Measurements from ENCODE around the gene CACNA1G. TPM values are rescaled to one million over a fixed set of nuclear protein-coding genes. Genes with fewer than 3 reads are reported as not detected.

CACNA1G gene
- total and polyA plus RNA-seq, 2 donors (not counting 1 experiment from before 2014, with no cell fraction given) = 0.08 to 0.99 TPM

DNA sequence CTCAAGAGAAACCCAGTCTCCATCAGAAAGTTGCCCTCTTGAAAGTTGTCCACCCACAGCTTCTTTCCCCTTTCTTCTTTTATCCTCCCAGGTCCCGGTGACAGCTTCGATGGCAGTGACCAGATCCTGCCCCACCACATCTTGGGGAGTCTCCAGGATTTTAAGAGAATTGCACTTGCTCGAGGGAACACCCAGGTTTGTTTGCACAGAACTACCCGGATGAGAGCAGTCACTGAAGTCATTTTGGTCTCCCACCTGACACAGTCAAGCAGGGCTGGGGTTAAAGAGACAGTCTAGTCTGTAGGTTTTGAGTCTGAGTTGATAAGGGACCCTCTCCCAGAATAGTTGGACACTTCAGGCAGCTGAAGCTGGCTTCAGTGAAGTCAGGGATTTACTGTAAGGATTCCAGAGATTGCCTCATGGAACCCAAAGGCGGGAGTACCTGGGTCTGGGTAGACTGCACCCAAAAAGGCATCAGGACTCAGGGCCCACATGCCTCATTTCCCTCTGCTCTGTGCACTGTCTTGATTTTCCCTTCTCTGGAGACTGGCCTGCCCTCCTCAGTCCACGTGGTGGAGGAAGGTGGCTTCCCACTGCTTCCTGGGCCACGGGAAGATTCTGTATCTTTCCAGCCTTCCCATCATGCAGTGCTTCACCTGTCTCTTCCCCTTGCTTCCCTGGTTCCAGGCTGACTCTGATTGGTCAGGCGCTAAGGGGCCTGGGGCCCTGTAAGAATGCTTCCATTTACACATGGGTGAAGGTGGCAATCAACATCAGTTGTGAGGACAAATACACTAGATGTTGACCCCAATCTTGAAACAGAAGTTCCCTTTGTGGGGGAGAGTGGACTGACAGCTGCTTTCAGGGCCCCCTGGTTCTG, 42.8 kb upstream of the CACNA1G start:
- no peak overlapping the region for H3K9ac ChIP-seq (ENCODE audit: insufficient read depth, low read length)
- H3K4me2 ChIP-seq (ENCODE audit: extremely low read depth, insufficient read depth, low read length) = no peak overlapping the region
- H3K36me3 ChIP-seq (ENCODE audit: control insufficient read depth, insufficient read depth, low read length) = no peaks in the 10 kb centered on the region
- H3K79me2 ChIP-seq (ENCODE audit: control insufficient read depth, insufficient read depth, low read length) = no peaks in the 10 kb centered on the region
- no peak overlapping the region for H3K4me3 ChIP-seq (replicated peaks in 1 of 4; ENCODE audit: control extremely low read depth in 1 of 4, insufficient read depth in 1 of 4, low read depth in 3 of 4, low read length in 4 of 4)
- no peaks in the 10 kb centered on the region for H3K9me3 ChIP-seq (ENCODE audit: control insufficient read depth, insufficient read depth, low read depth, low read length)
- H4K20me1 ChIP-seq (ENCODE audit: control insufficient read depth, extremely low read depth, insufficient read depth, low read length) = no peaks in the 10 kb centered on the region
- no peak for DNase-seq (ENCODE audit: low read depth in 2 of 2)
- H3K27me3 ChIP-seq (ENCODE audit: control insufficient read depth, insufficient read depth, low read length) = peaks cover 3% of the 10 kb centered on the region
- no peak for TF ChIP-seq EZH2 (IDR thresholded peaks at IDR 0.05; ENCODE audit: low read length, missing control alignments)
- TF ChIP-seq, protein P1, sequence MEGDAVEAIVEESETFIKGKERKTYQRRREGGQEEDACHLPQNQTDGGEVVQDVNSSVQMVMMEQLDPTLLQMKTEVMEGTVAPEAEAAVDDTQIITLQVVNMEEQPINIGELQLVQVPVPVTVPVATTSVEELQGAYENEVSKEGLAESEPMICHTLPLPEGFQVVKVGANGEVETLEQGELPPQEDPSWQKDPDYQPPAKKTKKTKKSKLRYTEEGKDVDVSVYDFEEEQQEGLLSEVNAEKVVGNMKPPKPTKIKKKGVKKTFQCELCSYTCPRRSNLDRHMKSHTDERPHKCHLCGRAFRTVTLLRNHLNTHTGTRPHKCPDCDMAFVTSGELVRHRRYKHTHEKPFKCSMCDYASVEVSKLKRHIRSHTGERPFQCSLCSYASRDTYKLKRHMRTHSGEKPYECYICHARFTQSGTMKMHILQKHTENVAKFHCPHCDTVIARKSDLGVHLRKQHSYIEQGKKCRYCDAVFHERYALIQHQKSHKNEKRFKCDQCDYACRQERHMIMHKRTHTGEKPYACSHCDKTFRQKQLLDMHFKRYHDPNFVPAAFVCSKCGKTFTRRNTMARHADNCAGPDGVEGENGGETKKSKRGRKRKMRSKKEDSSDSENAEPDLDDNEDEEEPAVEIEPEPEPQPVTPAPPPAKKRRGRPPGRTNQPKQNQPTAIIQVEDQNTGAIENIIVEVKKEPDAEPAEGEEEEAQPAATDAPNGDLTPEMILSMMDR (conservative IDR thresholded peaks at IDR 0.05 in 1 of 2, IDR thresholded peaks at IDR 0.05 in 1 of 2; ENCODE audit: low read depth in 1 of 2, low read length in 2 of 2) = no peak
- no peak overlapping the region for H3K27ac ChIP-seq (ENCODE audit: insufficient read depth, low read length)
- no peaks in the 10 kb centered on the region for H3K4me1 ChIP-seq (ENCODE audit: control insufficient read depth, extremely low read depth, insufficient read depth, low read length)
- no peak overlapping the region for H2AFZ ChIP-seq (ENCODE audit: low read length)

DNA sequence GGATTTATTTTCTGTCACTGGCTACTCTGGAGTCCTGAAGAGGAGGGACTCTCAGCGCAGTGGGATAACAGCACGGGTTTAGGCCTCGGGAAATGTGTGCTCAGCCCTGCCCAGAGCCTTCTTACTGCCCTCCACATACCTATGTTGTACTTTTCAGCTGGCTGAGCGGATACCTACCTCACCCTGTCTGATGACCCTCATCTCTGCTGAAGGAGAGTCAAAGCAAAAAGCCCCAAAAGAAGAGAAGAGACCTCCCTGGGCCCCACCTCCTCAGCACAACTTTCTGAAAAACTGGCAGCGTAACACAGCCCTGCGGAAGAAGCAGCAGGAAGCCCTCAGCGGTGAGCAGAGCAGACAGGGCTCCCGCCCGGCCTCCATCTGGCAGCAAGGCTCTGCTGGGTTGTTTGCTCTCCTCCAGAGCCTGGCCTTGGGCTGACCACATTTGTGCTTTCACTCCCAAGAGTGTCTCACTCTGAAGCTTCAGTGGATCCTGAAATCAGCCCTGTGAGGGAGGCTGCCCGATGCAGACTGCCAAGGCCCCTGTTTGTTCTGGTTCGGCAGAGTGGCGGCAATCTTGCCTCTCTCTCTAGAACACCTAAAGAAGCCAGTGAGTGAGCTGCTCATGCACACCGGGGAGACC, 42.0 kb upstream of the CACNA1G start:
- Histone ChIP-seq H3K79me2 (ENCODE audit: control insufficient read depth, insufficient read depth, low read length) (no peaks in the 10 kb centered on the region), H3K27ac (ENCODE audit: insufficient read depth, low read length) (no peak overlapping the region), H3K9ac (ENCODE audit: insufficient read depth, low read length) (no peak overlapping the region), H3K9me3 (ENCODE audit: control insufficient read depth, insufficient read depth, low read depth, low read length) (no peaks in the 10 kb centered on the region), H3K4me2 (ENCODE audit: extremely low read depth, insufficient read depth, low read length) (no peak overlapping the region), H4K20me1 (ENCODE audit: control insufficient read depth, extremely low read depth, insufficient read depth, low read length) (no peaks in the 10 kb centered on the region), H2AFZ (ENCODE audit: low read length) (no peak overlapping the region), H3K4me1 (ENCODE audit: control insufficient read depth, extremely low read depth, insufficient read depth, low read length) (no peaks in the 10 kb centered on the region), H3K36me3 (ENCODE audit: control insufficient read depth, insufficient read depth, low read length) (no peaks in the 10 kb centered on the region), H3K27me3 (ENCODE audit: control insufficient read depth, insufficient read depth, low read length) (peaks cover 3% of the 10 kb centered on the region), H3K4me3 (replicated peaks in 1 of 4; ENCODE audit: control extremely low read depth in 1 of 4, insufficient read depth in 1 of 4, low read depth in 3 of 4, low read length in 4 of 4) (no peak overlapping the region)
- DNase-seq (ENCODE audit: low read depth in 2 of 2) = no peak
- TF ChIP-seq, protein P1 (conservative IDR thresholded peaks at IDR 0.05 in 1 of 2, IDR thresholded peaks at IDR 0.05 in 1 of 2; ENCODE audit: low read depth in 1 of 2, low read length in 2 of 2) = no peak
- TF ChIP-seq EZH2 (IDR thresholded peaks at IDR 0.05; ENCODE audit: low read length, missing control alignments) = no peak

DNA sequence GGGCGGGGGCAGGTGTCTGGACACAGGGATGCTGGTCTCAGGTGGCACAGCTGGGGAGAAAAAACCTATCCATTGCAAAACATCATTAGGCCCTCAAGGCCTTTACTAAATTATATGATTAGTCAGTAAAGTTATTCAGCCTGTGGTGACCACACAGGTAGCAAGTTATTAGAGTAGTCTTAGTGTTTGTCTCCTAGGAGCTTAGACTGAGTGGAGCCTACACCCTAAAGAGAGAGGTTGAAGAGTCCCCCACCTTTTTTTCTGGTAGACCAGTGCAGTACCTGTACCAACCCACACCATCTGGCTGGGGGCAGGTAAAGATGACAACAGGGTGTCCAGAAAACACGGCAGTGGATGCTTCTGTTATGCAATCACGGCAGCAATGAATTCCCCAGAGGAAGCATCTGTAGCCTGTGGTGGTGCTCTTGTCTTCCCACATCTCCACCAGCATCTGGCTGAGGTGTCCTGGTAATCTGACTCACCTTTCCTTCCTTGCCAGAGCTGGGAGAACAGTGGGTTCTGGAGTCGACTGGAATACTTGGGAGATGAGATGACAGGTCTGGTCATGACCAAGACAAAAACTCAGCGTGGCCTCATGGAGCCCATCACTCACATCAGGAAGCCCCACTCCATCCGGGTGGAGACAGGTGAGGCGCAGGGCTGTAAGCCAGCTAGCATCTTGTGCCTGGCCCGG, 41.2 kb upstream of the CACNA1G start:
- H3K4me1 ChIP-seq (ENCODE audit: control insufficient read depth, extremely low read depth, insufficient read depth, low read length) = no peaks in the 10 kb centered on the region
- H4K20me1 ChIP-seq (ENCODE audit: control insufficient read depth, extremely low read depth, insufficient read depth, low read length) = no peaks in the 10 kb centered on the region
- no peaks in the 10 kb centered on the region for H3K79me2 ChIP-seq (ENCODE audit: control insufficient read depth, insufficient read depth, low read length)
- no peak overlapping the region for H3K27ac ChIP-seq (ENCODE audit: insufficient read depth, low read length)
- H3K4me2 ChIP-seq (ENCODE audit: extremely low read depth, insufficient read depth, low read length) = no peak overlapping the region
- H3K27me3 ChIP-seq (ENCODE audit: control insufficient read depth, insufficient read depth, low read length) = peaks cover 8% of the 10 kb centered on the region
- H3K9me3 ChIP-seq (ENCODE audit: control insufficient read depth, insufficient read depth, low read depth, low read length) = no peaks in the 10 kb centered on the region
- H2AFZ ChIP-seq (ENCODE audit: low read length) = no peak overlapping the region
- H3K36me3 ChIP-seq (ENCODE audit: control insufficient read depth, insufficient read depth, low read length) = no peaks in the 10 kb centered on the region
- H3K4me3 ChIP-seq (replicated peaks in 1 of 4; ENCODE audit: control extremely low read depth in 1 of 4, insufficient read depth in 1 of 4, low read depth in 3 of 4, low read length in 4 of 4) = no peak overlapping the region
- no peak overlapping the region for H3K9ac ChIP-seq (ENCODE audit: insufficient read depth, low read length)
- no peak for TF ChIP-seq EZH2 (IDR thresholded peaks at IDR 0.05; ENCODE audit: low read length, missing control alignments)
- DNase-seq (ENCODE audit: low read depth in 2 of 2) = no peak

Measured in fibroblast of lung (primary cell).